Stomach (tissue), 4 donors: ENCODE measurements around the gene AP1S3.

Experiments used
- EP300 ChIP-seq: sonication (generic); formaldehyde crosslinking; IDR thresholded peaks from one replicate; pipeline ENCODE4 v1.6.1; 2017; ENCODE audit warnings: antibody characterized with exemption
- TF ChIP-seq, protein P1 (sequence below), 7 experiments: fragments of 450-650 bp in 4 of 7; fragments of 200-600 bp in 3 of 7; sonication (generic) in 3 of 7; IDR thresholded peaks; one replicate each; pipeline ENCODE4 v1.5.1; 2016 to 2019; ENCODE audit warnings: antibody characterized with exemption in 7 of 7, control low read depth in 2 of 7, mild to moderate bottlenecking in 1 of 7

DNA sequence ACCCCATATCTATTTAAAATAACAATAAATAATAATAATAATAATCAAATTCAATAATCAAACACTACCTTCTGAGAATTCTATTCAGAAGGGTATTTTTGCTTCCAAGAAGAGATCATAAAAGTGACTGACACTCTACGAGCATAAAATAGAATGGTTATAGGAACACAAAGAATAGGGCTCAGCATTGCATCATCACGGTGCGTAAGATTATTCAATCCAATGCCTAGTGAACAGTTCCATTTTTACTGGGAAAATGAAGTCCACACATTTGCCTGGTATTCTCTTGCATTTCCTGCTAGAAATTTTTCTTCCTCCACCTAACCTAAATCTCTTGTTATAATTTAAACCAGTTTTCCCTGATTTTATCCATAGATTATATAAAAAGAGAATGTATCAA, 55.8 kb downstream of the AP1S3 start:
- TF ChIP-seq, protein P1, sequence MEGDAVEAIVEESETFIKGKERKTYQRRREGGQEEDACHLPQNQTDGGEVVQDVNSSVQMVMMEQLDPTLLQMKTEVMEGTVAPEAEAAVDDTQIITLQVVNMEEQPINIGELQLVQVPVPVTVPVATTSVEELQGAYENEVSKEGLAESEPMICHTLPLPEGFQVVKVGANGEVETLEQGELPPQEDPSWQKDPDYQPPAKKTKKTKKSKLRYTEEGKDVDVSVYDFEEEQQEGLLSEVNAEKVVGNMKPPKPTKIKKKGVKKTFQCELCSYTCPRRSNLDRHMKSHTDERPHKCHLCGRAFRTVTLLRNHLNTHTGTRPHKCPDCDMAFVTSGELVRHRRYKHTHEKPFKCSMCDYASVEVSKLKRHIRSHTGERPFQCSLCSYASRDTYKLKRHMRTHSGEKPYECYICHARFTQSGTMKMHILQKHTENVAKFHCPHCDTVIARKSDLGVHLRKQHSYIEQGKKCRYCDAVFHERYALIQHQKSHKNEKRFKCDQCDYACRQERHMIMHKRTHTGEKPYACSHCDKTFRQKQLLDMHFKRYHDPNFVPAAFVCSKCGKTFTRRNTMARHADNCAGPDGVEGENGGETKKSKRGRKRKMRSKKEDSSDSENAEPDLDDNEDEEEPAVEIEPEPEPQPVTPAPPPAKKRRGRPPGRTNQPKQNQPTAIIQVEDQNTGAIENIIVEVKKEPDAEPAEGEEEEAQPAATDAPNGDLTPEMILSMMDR (IDR thresholded peaks at IDR 0.05): no peak
- TF ChIP-seq EP300: no peak
